Measurements from ENCODE around the gene P4HA1.

Gene P4HA1

DNA sequence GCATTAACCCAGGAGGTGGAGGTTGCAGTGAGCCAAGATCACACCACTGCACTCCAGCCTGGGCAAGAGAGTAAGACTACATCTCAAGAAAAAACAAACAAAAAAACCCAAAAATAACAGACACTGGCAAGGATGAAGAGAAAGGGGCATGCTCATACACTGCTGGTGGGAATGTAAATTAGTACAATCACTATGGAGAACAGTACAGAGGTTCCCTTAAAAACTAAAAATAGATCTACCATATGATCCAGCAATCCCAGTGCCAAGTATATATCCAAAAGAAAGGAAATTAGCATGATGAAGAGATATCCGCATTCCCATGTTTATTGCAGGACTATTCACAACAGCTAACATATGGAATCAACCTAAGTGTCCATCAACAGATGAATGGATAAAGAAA lies 75.6 kb downstream of the P4HA1 start:
- peaks cover 5% of the 10 kb centered on the region for H3K4me1 ChIP-seq (ENCODE audit: insufficient read depth, insufficient read length)
- DNase-seq (ENCODE audit: low read depth, low spot score): no peak
- TF ChIP-seq YY1 (IDR thresholded peaks at IDR 0.05; ENCODE audit: insufficient read depth, insufficient read length) (no peak), SUZ12 (IDR thresholded peaks at IDR 0.05; ENCODE audit: extremely low read depth, insufficient read depth, insufficient read length) (no peak), ZNF274 (IDR thresholded peaks at IDR 0.05; ENCODE audit: low read depth, low read length) (no peak)
- H3K9me3 ChIP-seq (ENCODE audit: insufficient read depth, low read length): no peaks in the 10 kb centered on the region
- no peaks in the 10 kb centered on the region for H3K27me3 ChIP-seq (ENCODE audit: insufficient read depth, insufficient read length)
- H3K9ac ChIP-seq (ENCODE audit: insufficient read length, low read depth): no peak overlapping the region
- H3K4me3 ChIP-seq (ENCODE audit: insufficient read length, low read depth): no peak overlapping the region
- peaks cover 11% of the 10 kb centered on the region for H3K36me3 ChIP-seq (ENCODE audit: insufficient read depth, insufficient read length, low read length)

DNA sequence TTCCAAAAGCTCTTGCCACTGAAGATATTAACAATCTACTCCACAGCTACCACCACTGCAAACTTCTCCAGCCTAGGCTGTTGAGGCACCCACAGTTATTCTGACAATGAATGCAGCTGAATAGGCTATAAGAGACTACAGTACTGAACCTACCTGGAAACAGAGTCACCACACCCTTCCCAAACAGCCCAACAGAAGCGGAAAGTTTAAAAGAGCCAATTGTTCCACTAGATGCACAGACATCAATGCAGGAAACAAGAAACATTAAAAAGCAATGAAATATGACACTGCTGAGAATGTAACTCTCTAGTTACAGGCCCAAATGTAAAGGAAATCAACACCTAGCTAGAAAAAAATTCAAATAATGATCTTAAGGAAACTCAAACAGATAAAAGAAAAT lies 77.6 kb downstream of the P4HA1 start:
- no peak for DNase-seq (ENCODE audit: low read depth, low spot score)
- no peak for TF ChIP-seq YY1 (IDR thresholded peaks at IDR 0.05; ENCODE audit: insufficient read depth, insufficient read length)
- no peak for TF ChIP-seq SUZ12 (IDR thresholded peaks at IDR 0.05; ENCODE audit: extremely low read depth, insufficient read depth, insufficient read length)
- Histone ChIP-seq H3K4me1 (ENCODE audit: insufficient read depth, insufficient read length) (peaks cover 5% of the 10 kb centered on the region), H3K9ac (ENCODE audit: insufficient read length, low read depth) (no peak overlapping the region), H3K36me3 (ENCODE audit: insufficient read depth, insufficient read length, low read length) (peaks cover 21% of the 10 kb centered on the region), H3K4me3 (ENCODE audit: insufficient read length, low read depth) (no peak overlapping the region), H3K27me3 (ENCODE audit: insufficient read depth, insufficient read length) (no peaks in the 10 kb centered on the region), H3K9me3 (ENCODE audit: insufficient read depth, low read length) (no peaks in the 10 kb centered on the region)

DNA sequence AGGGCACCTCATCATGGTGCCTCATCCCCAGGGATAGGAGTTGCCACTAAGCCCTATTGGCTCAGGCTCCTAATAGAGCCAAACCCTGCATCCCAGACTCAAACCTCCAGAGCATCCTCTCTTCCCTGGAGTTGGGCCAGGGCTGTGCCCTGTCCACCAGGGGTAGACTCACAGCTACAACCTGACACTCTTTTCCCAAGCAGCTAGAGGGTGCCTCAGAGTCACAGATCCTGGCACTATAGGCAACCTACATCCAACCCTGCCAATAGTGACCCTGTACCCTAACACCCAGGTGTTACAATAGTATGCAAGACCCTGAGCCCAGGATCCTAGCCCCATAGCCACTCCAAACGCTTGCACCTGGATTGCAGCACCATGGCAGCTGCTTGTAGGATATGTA lies 78.0 kb downstream of the P4HA1 start:
- no peak for DNase-seq (ENCODE audit: low read depth, low spot score)
- TF ChIP-seq YY1 (IDR thresholded peaks at IDR 0.05; ENCODE audit: insufficient read depth, insufficient read length): no peak
- no peak for TF ChIP-seq ZNF274 (IDR thresholded peaks at IDR 0.05; ENCODE audit: low read depth, low read length)
- TF ChIP-seq SUZ12 (IDR thresholded peaks at IDR 0.05; ENCODE audit: extremely low read depth, insufficient read depth, insufficient read length): no peak
- Histone ChIP-seq H3K36me3 (ENCODE audit: insufficient read depth, insufficient read length, low read length) (peaks cover 25% of the 10 kb centered on the region), H3K27me3 (ENCODE audit: insufficient read depth, insufficient read length) (no peaks in the 10 kb centered on the region), H3K4me1 (ENCODE audit: insufficient read depth, insufficient read length) (peaks cover 5% of the 10 kb centered on the region), H3K9ac (ENCODE audit: insufficient read length, low read depth) (no peak overlapping the region), H3K4me3 (ENCODE audit: insufficient read length, low read depth) (no peak overlapping the region), H3K9me3 (ENCODE audit: insufficient read depth, low read length) (no peaks in the 10 kb centered on the region)

DNA sequence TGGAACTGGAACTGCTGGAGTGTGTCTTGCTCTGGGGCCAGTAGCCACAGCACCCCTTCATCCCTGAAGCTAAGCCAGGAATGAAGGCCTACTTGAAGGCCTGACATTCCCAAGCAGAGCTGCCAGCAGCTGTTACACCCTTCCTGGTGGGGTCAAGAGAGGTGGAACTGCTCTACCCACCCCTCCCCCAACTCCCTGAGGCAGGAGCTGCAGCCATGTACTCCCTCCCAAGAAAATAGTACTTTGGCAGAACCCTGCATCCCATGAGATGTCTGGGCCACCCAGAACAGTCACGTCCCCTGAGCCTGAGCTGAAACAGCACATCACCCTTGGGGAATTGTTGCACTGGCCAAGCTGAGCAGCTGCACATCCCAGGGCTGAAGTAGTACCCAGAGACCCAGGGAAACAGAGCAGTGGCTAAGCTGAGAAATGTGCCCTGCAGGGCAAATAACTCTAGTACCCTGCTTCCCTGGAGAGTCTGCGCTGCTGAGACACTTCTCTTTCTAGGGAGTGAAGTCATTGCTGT lies 78.6 kb downstream of the P4HA1 start:
- no peak for DNase-seq (ENCODE audit: low read depth, low spot score)
- peaks cover 29% of the 10 kb centered on the region for H3K36me3 ChIP-seq (ENCODE audit: insufficient read depth, insufficient read length, low read length)
- H3K9me3 ChIP-seq (ENCODE audit: insufficient read depth, low read length): no peaks in the 10 kb centered on the region
- no peak overlapping the region for H3K9ac ChIP-seq (ENCODE audit: insufficient read length, low read depth)
- no peak overlapping the region for H3K4me3 ChIP-seq (ENCODE audit: insufficient read length, low read depth)
- no peaks in the 10 kb centered on the region for H3K27me3 ChIP-seq (ENCODE audit: insufficient read depth, insufficient read length)
- no peak for TF ChIP-seq ZNF274 (IDR thresholded peaks at IDR 0.05; ENCODE audit: low read depth, low read length)
- TF ChIP-seq YY1 (IDR thresholded peaks at IDR 0.05; ENCODE audit: insufficient read depth, insufficient read length): no peak
- TF ChIP-seq SUZ12 (IDR thresholded peaks at IDR 0.05; ENCODE audit: extremely low read depth, insufficient read depth, insufficient read length): no peak
- peaks cover 5% of the 10 kb centered on the region for H3K4me1 ChIP-seq (ENCODE audit: insufficient read depth, insufficient read length)

DNA sequence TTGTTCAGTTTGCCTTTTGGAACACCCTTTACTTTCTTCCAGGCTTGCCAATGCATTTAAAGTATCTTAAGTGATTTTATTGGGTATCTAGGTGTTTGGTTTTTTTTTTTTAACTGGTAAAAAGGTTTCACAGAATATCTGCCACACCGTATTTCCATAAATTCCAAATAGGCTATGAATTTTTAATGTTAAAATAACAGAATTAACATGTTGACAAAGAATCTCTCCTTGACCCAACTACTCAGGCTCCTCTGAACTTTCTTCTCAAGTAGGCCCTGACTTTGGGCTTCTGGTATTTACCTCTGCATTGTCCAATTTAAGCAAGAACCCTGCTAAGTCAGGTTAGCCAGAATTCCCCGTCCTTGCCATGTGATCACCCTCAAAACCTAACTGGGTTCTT lies 80.9 kb downstream of the P4HA1 start:
- no peak for DNase-seq (ENCODE audit: low read depth, low spot score)
- no peak overlapping the region for H3K9ac ChIP-seq (ENCODE audit: insufficient read length, low read depth)
- H3K4me1 ChIP-seq (ENCODE audit: insufficient read depth, insufficient read length): peaks cover 5% of the 10 kb centered on the region
- no peak for TF ChIP-seq ZNF274 (IDR thresholded peaks at IDR 0.05; ENCODE audit: low read depth, low read length)
- TF ChIP-seq YY1 (IDR thresholded peaks at IDR 0.05; ENCODE audit: insufficient read depth, insufficient read length): no peak
- no peak for TF ChIP-seq SUZ12 (IDR thresholded peaks at IDR 0.05; ENCODE audit: extremely low read depth, insufficient read depth, insufficient read length)
- no peaks in the 10 kb centered on the region for H3K9me3 ChIP-seq (ENCODE audit: insufficient read depth, low read length)
- no peak overlapping the region for H3K4me3 ChIP-seq (ENCODE audit: insufficient read length, low read depth)
- no peaks in the 10 kb centered on the region for H3K27me3 ChIP-seq (ENCODE audit: insufficient read depth, insufficient read length)
- H3K36me3 ChIP-seq (ENCODE audit: insufficient read depth, insufficient read length, low read length): peaks cover 36% of the 10 kb centered on the region

DNA sequence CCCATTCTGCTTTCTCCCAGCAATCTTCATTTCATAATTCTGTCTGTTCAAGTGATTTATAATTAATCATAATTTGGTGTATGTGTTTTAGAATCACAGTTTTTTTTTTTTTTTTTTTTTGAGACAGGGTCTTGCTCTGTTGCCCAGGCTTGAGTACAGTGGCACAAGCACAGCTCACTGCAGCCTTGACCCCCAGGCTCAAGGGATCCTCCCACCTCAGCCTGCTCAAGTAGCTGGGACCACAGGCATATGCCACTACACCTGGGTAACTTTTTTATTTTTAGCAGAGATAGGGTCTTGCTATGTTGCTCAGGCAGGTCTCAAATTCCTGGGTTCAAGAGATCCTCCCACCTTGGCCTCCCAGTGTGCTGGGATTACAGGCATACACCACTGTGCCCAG lies 92.8 kb downstream of the P4HA1 start:
- Histone ChIP-seq H3K4me1 (ENCODE audit: insufficient read depth, insufficient read length) (no peaks in the 10 kb centered on the region), H3K27me3 (ENCODE audit: insufficient read depth, insufficient read length) (no peaks in the 10 kb centered on the region), H3K9me3 (ENCODE audit: insufficient read depth, low read length) (no peaks in the 10 kb centered on the region), H3K36me3 (ENCODE audit: insufficient read depth, insufficient read length, low read length) (peaks cover 27% of the 10 kb centered on the region), H3K4me3 (ENCODE audit: insufficient read length, low read depth) (no peak overlapping the region), H3K9ac (ENCODE audit: insufficient read length, low read depth) (no peak overlapping the region)
- no peak for DNase-seq (ENCODE audit: low read depth, low spot score)
- TF ChIP-seq ZNF274 (IDR thresholded peaks at IDR 0.05; ENCODE audit: low read depth, low read length) (no peak), SUZ12 (IDR thresholded peaks at IDR 0.05; ENCODE audit: extremely low read depth, insufficient read depth, insufficient read length) (no peak), YY1 (IDR thresholded peaks at IDR 0.05; ENCODE audit: insufficient read depth, insufficient read length) (no peak)

DNA sequence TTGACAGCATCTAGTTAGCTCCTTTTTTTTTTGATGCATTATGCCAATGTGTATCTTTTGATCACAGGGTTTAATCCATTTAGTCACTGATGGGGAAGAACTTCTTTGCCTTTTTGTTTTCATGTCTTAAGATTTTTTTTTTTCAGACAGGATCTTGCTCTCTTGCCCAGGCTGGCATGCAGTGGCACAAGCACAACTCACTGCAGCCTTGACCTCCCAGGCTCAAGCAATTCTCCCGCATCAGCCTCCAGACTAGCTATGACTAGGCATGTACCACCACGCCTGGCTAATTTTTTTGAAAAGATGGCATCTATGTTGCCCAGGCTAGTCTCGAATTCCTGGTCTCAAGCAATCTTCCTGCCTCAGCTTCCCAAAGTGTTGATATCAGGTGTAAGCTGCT lies 95.7 kb downstream of the P4HA1 start:
- TF ChIP-seq ZNF274 (IDR thresholded peaks at IDR 0.05; ENCODE audit: low read depth, low read length) (no peak), YY1 (IDR thresholded peaks at IDR 0.05; ENCODE audit: insufficient read depth, insufficient read length) (no peak), SUZ12 (IDR thresholded peaks at IDR 0.05; ENCODE audit: extremely low read depth, insufficient read depth, insufficient read length) (no peak)
- Histone ChIP-seq H3K9ac (ENCODE audit: insufficient read length, low read depth) (no peak overlapping the region), H3K36me3 (ENCODE audit: insufficient read depth, insufficient read length, low read length) (peaks cover 11% of the 10 kb centered on the region), H3K4me3 (ENCODE audit: insufficient read length, low read depth) (no peak overlapping the region), H3K9me3 (ENCODE audit: insufficient read depth, low read length) (no peaks in the 10 kb centered on the region), H3K4me1 (ENCODE audit: insufficient read depth, insufficient read length) (no peaks in the 10 kb centered on the region), H3K27me3 (ENCODE audit: insufficient read depth, insufficient read length) (no peaks in the 10 kb centered on the region)
- DNase-seq (ENCODE audit: low read depth, low spot score): no peak
